ENCODE data around the gene FNDC8. TPM values are rescaled to one million over a fixed set of nuclear protein-coding genes. Genes with fewer than 3 reads are reported as not detected.

Gene FNDC8
- total and polyA plus RNA-seq, 2 of the 4 experiments (the other 2 are of a cell fraction), result not detected

DNA sequence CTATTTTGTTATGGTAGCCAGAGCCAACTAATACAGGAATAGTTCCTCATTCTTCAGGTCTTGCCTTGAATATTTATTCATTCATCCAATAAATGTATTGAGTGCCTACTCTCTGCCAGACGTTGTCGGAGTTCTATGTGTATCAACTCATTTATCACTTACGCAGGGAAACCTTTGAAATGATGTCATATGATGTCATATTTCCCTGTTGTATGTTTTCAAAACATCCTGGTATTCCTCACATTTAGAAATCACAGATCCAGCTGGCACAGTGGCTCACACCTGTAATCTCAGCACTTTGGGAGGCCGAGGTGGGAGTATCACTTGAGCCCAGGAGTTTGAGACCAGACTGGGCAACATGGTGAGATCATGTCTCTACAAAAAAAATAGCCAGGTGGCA lies 23.4 kb downstream of the FNDC8 start:
- H3K79me1 ChIP-seq (ENCODE audit: low read depth in 1 of 2, low read length in 2 of 2), result peaks cover 12 to 17% of the 10 kb centered on the region in 2 experiments
- CTCF ChIA-PET, result no interaction called here
- H3K56ac ChIP-seq (ENCODE audit: extremely low read depth, insufficient read depth, low read length), result no peak overlapping the region
- BruUV-seq (replicated peaks), result no TSS peak
- H4K5ac ChIP-seq (ENCODE audit: low read depth, low read length), result no peak overlapping the region
- H3K27ac ChIP-seq (ENCODE audit: insufficient read depth, low read length), result no peak overlapping the region
- H3K4me3 ChIP-seq (ENCODE audit: insufficient read depth, low read depth, low read length), result no peak overlapping the region
- peaks cover 28% of the 10 kb centered on the region for H3K27me3 ChIP-seq (ENCODE audit: control insufficient read depth, insufficient read depth, low read length)
- no peak overlapping the region for H2BK120ac ChIP-seq (ENCODE audit: low read depth, low read length)
- TF ChIP-seq RCOR1 (IDR thresholded peaks at IDR 0.05; ENCODE audit: insufficient replicate concordance, low read length) (no peak), CHD1 (IDR thresholded peaks at IDR 0.05; ENCODE audit: low read depth, low read length) (no peak), RFX5 (IDR thresholded peaks at IDR 0.05; ENCODE audit: low read depth, low read length) (no peak), BHLHE40 (IDR thresholded peaks at IDR 0.05; ENCODE audit: low read depth, low read length) (no peak), MAFK (IDR thresholded peaks at IDR 0.05; ENCODE audit: low read depth, low read length) (no peak), FOS (IDR thresholded peaks at IDR 0.05; ENCODE audit: low read depth, low read length) (no peak), MAZ (IDR thresholded peaks at IDR 0.05; ENCODE audit: borderline replicate concordance, low read depth, low read length) (no peak), SMC3 (IDR thresholded peaks at IDR 0.05; ENCODE audit: low read depth, low read length) (no peak), MXI1 (IDR thresholded peaks at IDR 0.05; ENCODE audit: borderline replicate concordance, low read depth, low read length) (no peak), CEBPB (IDR thresholded peaks at IDR 0.05; ENCODE audit: low read depth, low read length) (no peak), POLR2A (IDR thresholded peaks at IDR 0.05; ENCODE audit: low read depth, low read length) (no peak), RAD21 (IDR thresholded peaks at IDR 0.05; ENCODE audit: low read length) (no peak), NFE2L2 (IDR thresholded peaks at IDR 0.05; ENCODE audit: low read depth, low read length) (no peak)
- TF ChIP-seq, protein P1, sequence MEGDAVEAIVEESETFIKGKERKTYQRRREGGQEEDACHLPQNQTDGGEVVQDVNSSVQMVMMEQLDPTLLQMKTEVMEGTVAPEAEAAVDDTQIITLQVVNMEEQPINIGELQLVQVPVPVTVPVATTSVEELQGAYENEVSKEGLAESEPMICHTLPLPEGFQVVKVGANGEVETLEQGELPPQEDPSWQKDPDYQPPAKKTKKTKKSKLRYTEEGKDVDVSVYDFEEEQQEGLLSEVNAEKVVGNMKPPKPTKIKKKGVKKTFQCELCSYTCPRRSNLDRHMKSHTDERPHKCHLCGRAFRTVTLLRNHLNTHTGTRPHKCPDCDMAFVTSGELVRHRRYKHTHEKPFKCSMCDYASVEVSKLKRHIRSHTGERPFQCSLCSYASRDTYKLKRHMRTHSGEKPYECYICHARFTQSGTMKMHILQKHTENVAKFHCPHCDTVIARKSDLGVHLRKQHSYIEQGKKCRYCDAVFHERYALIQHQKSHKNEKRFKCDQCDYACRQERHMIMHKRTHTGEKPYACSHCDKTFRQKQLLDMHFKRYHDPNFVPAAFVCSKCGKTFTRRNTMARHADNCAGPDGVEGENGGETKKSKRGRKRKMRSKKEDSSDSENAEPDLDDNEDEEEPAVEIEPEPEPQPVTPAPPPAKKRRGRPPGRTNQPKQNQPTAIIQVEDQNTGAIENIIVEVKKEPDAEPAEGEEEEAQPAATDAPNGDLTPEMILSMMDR (conservative IDR thresholded peaks at IDR 0.05; ENCODE audit: low read depth, low read length), result no peak
- TF ChIP-seq, protein P2, sequence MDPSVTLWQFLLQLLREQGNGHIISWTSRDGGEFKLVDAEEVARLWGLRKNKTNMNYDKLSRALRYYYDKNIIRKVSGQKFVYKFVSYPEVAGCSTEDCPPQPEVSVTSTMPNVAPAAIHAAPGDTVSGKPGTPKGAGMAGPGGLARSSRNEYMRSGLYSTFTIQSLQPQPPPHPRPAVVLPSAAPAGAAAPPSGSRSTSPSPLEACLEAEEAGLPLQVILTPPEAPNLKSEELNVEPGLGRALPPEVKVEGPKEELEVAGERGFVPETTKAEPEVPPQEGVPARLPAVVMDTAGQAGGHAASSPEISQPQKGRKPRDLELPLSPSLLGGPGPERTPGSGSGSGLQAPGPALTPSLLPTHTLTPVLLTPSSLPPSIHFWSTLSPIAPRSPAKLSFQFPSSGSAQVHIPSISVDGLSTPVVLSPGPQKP (IDR thresholded peaks at IDR 0.05; ENCODE audit: borderline replicate concordance, low read depth, low read length), result no peak
- TF ChIP-seq, protein P3, sequence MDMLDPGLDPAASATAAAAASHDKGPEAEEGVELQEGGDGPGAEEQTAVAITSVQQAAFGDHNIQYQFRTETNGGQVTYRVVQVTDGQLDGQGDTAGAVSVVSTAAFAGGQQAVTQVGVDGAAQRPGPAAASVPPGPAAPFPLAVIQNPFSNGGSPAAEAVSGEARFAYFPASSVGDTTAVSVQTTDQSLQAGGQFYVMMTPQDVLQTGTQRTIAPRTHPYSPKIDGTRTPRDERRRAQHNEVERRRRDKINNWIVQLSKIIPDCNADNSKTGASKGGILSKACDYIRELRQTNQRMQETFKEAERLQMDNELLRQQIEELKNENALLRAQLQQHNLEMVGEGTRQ (IDR thresholded peaks at IDR 0.05; ENCODE audit: low read depth, low read length), result no peak
- H3K14ac ChIP-seq (replicated peaks; ENCODE audit: low read depth, low read length), result no peak overlapping the region
- H3K9me1 ChIP-seq (ENCODE audit: insufficient read depth, low read length), result peaks cover 1% of the 10 kb centered on the region; the same call in 1 of the 2 replicates
- no peaks in the 10 kb centered on the region; the same call in 1 of the 2 replicates for H3K4me1 ChIP-seq (ENCODE audit: control insufficient read depth, insufficient read depth, low read length)
- H4K8ac ChIP-seq (ENCODE audit: low read depth in 2 of 2, low read length in 2 of 2), result no peak overlapping the region
- no peak overlapping the region for H2AK9ac ChIP-seq (replicated peaks; ENCODE audit: low read depth, low read length, poor library complexity)
- dilution Hi-C loops (cut with HindIII; ENCODE audit: low sequenced_read_pairs, unreplicated experiment), result no loop called here
- in situ Hi-C loops (cut with MboI; ENCODE audit: low sequenced_read_pairs), result no loop called here
- no peaks in the 10 kb centered on the region for H3K9me3 ChIP-seq (ENCODE audit: control insufficient read depth, insufficient read depth, low read length)
- H2BK20ac ChIP-seq (ENCODE audit: low read depth, low read length), result no peak overlapping the region
- WGBS, 2 experiments (ENCODE audit: extremely low coverage in 2 of 2, insufficient read length in 1 of 2), result 0% methylated on average over 1 of the region's 4 CpGs; no CpG with 5 or more reads in 1 of the 2 experiments
- DNase-seq (no peak), ATAC-seq (ENCODE audit: low read depth) (no peak)
- intact Hi-C loops (cut with micrococcal nuclease), result no loop called here
- H4K20me1 ChIP-seq (ENCODE audit: insufficient read depth, low read length), result no peaks in the 10 kb centered on the region
- H3K23ac ChIP-seq (ENCODE audit: low read depth, low read length), result no peak overlapping the region
- no peak overlapping the region for H2AFZ ChIP-seq (replicated peaks; ENCODE audit: low read length, poor library complexity)
- H3K9ac ChIP-seq (ENCODE audit: low read depth, low read length), result no peak overlapping the region
- POLR2A ChIA-PET (ENCODE audit: unreplicated experiment), result no interaction called here
- H2AK5ac ChIP-seq (ENCODE audit: low read depth, low read length), result no peak overlapping the region
- H4K91ac ChIP-seq (ENCODE audit: insufficient read depth, low read depth, low read length), result no peak overlapping the region
- no peak overlapping the region for H3K4ac ChIP-seq (ENCODE audit: low read depth, low read length)
- peaks cover 1% of the 10 kb centered on the region; the same call in 1 of the 2 replicates for H3K36me3 ChIP-seq (ENCODE audit: control insufficient read depth, insufficient read depth, low read length)
- H2BK5ac ChIP-seq (ENCODE audit: low read depth, low read length, poor library complexity, severe bottlenecking), result no peak overlapping the region
- no peak overlapping the region for H3K4me2 ChIP-seq (ENCODE audit: low read depth, low read length)
- H3K18ac ChIP-seq (ENCODE audit: low read depth, low read length), result no peak overlapping the region
- no peak overlapping the region for H2BK15ac ChIP-seq (ENCODE audit: low read depth, low read length)
